Muscle of arm (tissue), 12 donors: ENCODE data around the gene PCBP3. TPM values are rescaled to one million over a fixed set of nuclear protein-coding genes. Genes with fewer than 3 reads are reported as not detected.
"Not testable (repeated sequence)": the region's sequence is repeated elsewhere in the genome, so short reads cannot be mapped to it uniquely, and the experiment has no call there.

ENCODE experiments used
- DNase-seq: peaks from one replicate; pipeline ENCODE4 v3.0.0-alpha.2; 2013
- polyA plus RNA-seq, 12 donors: library from polyadenylated mRNA; unstranded; fragments of 120-200 nt; gene quantifications; one replicate each; pipeline ENCODE4 v1.2.1, GENCODE V29; 2013; ENCODE audit not compliant: insufficient read length in 12 of 12

PCBP3 gene
- polyA plus RNA-seq, 12 donors, result 0.88 to 4.2 (median 1.3) TPM; not detected in 2

GRCh38 chr21:45788198-45788597, 144.7 kb downstream of the PCBP3 start:
- no peak for DNase-seq

GRCh38 chr21:45788637-45789506, 145.3 kb downstream of the PCBP3 start:
- DNase-seq, result no peak

DNA sequence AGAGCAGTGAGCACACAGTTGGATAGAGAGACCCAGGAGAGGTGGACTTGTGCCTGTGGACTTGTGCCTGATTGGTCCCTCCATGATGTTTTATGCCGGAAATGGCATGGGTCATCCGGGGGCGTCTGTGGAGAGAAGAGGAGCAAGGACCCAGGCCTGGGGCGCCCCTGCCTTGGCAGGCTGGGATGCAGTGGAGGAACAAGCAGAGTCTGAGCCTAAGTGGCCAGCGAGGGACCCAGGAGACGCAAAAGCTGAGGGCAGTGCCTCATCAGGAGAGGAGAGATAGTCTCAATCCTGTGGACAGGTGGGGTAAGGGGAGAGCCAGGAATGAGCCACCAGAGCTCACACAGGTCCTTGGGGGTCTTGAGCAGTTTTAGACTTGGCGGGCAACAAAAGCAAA, 146.9 kb downstream of the PCBP3 start:
- DNase-seq, result no peak

- DNase-seq, result no peak
These were observed 148.3 kb downstream of the PCBP3 start for GRCh38 chr21:45791562-45792418.

DNA sequence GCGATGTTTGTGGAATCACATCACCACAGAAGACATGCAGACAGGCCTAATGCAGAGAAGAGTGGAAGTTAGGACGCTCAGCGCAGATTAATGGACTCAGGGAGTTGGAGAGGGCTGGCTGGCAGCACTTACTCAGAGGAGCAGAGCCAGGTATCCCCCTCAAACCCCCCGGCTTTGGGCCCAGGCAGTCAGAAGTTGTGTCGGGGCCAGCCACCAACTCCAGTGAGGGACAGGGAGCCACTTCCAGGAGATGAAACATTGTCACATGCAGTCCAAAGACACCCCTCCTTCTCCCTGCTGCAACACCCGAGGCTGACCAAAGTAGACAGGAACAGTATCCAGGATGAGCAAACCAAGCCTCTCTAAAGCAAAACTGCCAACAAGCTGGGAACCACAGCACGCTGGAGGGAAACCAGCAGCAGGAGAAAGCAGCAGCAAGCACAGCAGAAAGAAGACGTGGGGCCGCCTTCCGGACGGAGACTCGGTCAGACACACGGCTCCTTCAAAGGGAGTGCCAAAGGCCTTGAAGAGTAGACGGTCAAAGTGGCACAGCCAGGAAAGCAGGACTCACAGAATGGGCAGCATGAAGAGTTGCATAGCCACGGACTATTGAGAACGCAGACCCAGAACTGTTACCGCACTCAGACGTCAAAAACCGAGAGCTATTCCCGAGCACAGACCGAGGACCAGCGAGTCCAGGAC, 149.3 kb downstream of the PCBP3 start:
- no peak for DNase-seq

DNA sequence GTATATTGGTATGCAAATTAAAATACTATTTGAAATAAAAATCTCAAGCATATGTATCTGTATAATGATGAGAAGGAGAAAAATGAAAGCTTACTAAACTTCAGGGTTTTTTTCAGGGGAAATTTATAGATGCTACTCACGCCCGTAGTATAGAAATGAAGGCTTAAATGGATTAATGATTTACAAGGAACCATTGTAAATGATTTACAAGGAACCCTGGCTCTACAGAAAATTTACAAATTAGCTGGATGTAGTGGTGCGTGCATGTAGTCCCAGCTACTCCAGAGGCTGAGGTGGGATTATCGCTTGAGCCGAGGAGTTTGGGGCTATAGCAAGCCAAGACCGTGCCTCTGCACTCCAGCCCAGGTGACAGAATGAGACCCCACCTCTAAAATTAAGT, 150.5 kb downstream of the PCBP3 start:
- no peak for DNase-seq

DNA sequence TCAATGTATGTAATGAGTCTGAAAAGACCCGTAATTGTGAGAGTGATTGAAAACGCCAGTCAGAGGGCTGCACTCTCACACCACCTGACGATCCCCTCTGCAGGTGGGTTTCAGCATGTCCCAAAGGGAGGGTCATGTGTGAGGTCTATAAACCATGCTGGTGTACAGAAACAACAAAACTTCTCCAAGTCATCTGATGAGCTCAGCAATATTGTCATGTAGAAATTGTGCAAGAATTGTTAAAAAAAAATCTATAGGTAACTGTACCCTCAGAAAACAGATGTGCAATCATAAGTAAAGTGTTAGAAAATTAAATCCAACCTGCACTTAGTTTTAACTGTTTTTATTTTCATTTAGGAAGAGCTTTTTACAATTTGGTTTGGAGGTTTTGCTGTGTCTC, 152.5 kb downstream of the PCBP3 start:
- DNase-seq, result no peak

- DNase-seq, result no peak
These were observed 153.8 kb downstream of the PCBP3 start for GRCh38 chr21:45797338-45797737.

- DNase-seq, result no peak
These were observed 156.3 kb downstream of the PCBP3 start for GRCh38 chr21:45799765-45800338.

GRCh38 chr21:45800339-45801080, 157.0 kb downstream of the PCBP3 start:
- DNase-seq, result no peak

DNA sequence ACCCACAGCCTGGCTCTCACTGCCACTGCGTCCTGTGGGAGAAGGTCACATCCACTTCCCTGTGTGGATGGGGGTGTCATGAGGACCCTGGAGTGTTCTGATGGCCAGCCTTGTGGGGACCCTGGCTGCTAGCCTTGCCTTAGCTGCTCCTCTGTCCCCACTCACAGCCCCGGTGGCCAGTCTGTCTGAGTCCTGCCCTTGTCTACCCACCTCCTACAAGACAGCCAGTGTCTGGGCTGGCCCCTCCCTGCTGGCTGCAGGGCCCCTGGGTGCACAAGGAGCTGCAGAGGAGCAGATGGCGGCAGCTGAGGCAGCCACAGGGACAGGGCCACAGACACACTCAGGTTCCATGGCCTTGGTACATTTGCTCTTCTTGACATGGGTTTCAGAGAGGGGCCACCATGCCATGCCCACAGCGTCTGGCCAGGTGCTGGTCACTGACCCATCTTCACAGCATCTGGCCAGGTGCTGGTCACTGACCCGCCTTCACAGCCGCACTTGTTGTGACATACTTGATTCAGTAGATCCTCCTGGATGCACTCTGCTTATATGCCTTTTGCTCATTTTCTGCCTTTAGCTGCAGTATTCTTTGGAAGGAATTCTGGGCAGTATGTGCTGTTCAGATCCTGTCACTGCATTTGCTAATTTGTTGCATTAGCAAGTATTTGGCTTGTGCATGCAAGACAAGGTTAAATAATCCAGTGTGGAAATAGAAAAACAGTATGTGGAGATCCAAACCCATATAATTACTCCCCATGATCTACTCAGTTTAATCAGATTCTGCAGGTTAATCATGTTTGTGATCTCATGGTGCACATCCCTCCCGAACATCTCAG, 157.8 kb downstream of the PCBP3 start:
- DNase-seq, result no peak

DNA sequence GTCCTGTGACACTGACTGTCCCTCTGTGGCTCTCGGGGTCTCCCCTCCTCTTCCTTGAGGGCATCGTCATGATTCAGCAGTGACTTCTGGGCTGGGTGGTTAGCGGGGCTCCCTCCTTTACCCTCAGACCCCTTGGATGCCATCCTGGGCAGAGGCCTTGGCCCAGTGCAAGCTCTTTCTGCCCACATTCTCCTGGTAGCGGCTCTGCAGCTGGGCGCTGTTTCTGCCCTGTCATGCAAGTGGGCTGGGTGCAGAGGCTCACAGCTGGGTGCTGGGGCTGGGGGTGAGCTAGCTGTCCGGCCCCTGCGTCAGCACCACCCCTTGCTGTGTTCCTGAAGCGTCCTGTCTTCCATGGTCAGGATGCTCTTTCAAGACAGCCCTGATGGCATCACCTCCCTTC, 158.5 kb downstream of the PCBP3 start:
- DNase-seq, result no peak

DNA sequence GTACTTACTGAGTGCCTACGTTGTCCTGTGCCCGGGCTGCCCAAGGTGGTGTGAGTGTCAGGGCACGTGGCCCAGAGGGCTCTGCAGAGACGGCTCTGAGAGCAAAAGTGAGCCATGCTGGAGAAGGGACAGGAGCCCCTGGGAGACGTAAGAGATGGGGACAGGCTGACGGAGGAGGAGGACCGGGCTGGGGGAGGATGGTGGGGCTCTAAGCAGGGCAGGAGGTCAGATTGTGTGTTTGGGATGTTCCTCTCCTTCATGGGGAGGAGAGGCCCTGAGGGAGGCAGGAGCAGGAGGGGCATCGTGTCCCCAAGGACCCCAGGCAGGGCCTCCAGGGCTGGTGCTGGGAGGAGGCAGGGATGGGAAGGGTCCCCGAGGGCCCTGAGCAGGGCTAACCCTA, 158.9 kb downstream of the PCBP3 start:
- no peak for DNase-seq

- no peak for DNase-seq
These were observed 159.6 kb downstream of the PCBP3 start for GRCh38 chr21:45802956-45803617.

DNA sequence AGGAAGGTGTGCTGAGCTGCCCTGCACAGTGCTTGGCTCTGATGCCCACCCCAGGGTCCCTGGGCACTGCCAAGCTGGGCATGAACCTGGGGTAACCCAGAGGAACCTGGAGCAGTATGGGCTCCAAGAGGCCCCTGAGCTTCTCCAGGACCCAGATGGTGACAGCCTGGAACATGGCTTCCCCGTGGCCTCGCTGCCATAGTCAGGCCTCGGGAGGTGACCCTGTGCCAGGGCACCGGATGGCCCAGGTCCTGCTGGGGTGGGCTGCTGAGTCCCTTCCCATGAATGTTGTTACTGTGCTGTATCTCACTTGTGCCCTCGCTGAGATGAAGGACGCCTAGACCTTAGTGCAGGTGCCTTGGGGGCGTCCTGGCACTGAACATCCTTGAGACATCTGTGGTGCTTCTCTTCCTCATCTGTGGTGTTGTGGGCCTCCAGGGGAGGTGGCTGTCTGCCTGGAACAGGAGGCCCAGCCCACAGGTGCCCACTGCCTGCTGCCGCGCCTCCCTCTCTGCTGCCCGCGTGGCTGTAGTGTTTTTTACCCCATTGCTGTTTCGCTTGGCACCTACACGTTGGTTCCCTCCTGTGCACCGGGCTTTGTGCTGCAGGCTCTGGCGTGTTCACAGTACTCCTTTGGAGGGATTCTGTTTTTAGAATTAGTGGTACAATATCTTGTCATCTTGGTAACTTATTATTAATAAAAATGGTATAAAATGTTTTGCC, 160.3 kb downstream of the PCBP3 start:
- no peak for DNase-seq

- DNase-seq, result no peak
These were observed 161.3 kb downstream of the PCBP3 start for GRCh38 chr21:45804809-45805313.

DNA sequence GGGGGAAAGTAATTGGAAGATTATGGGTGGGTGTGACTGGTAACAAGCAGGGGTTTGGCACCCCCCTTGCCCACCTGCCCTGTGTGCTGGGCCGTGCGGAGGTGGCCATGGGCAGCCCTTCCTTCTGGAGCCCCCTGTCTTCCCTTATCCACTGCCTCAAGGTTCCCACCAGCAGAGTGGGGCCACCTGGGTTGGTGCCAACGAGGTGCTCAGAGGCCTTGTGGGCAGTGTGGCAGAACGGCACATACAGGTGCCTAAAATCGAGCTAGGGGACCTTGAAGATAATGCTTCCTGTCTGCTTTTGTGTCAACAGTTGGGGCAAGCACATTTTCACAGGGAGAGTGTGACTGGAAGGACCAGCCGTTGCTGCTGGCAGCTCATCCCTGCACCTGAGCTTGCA, 161.8 kb downstream of the PCBP3 start:
- DNase-seq, result no peak

- no peak for DNase-seq
These were observed 162.5 kb downstream of the PCBP3 start for GRCh38 chr21:45806042-45806441.

DNA sequence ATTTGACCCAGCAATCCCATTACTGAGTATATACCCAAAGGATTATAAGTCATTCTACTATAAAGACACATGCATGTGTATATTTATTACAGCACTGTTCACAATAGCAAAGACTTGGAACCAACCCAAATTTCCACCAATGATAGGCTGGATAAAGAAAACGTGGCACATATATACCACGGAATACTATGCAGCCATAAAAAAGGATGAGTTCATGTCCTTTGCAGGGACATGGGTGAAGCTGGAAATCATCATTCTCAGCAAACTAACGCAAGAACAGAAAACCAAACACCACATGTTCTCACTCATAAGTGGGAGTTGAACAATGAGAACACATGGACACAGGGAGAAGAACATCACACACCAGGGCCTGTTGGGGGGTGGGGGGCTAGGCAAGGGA, 165.1 kb downstream of the PCBP3 start:
- DNase-seq, result not testable (repeated sequence)
